PFSK-1 (cell line): ENCODE data around the gene GFI1B.

Source experiments
- POLR2AphosphoS5 ChIP-seq: IDR thresholded peaks from 2 replicates; pipeline ENCODE4 v1.6.1; 2012; ENCODE audit warnings: low read depth, mild to moderate bottlenecking, control low read depth, low read length, moderate library complexity
- TF ChIP-seq, protein P1 (sequence below), 2 experiments: IDR thresholded peaks; 2 replicates each; pipeline versions ENCODE4 v1.6.1 to v1.8.0; 2011 to 2012; ENCODE audit warnings: low read depth in 2 of 2, low read length in 2 of 2, control low read depth in 1 of 2, inconsistent platforms in 1 of 2, mild to moderate bottlenecking in 1 of 2, moderate library complexity in 1 of 2; ENCODE audit not compliant: insufficient read depth in 1 of 2

DNA sequence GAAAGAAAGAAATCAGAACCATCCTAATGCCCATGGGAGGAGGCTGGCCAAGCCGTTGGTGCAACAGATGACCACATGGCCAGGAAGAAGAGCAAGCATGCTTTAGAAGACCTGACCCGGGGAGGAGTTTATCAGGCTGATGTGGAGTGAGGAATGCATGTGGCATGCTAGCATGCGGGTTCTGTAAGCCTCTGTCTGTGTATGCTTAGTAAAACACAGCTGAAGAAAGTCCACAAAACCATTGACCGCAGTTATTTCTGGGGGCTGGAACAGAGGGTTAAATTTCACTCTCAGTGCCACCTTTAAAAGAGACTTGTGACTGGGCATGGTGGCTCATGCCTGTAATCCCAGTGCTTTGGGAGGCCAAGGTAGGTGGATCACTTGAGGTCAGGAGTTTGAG, 19.1 kb downstream of the GFI1B start:
- TF ChIP-seq, protein P1, sequence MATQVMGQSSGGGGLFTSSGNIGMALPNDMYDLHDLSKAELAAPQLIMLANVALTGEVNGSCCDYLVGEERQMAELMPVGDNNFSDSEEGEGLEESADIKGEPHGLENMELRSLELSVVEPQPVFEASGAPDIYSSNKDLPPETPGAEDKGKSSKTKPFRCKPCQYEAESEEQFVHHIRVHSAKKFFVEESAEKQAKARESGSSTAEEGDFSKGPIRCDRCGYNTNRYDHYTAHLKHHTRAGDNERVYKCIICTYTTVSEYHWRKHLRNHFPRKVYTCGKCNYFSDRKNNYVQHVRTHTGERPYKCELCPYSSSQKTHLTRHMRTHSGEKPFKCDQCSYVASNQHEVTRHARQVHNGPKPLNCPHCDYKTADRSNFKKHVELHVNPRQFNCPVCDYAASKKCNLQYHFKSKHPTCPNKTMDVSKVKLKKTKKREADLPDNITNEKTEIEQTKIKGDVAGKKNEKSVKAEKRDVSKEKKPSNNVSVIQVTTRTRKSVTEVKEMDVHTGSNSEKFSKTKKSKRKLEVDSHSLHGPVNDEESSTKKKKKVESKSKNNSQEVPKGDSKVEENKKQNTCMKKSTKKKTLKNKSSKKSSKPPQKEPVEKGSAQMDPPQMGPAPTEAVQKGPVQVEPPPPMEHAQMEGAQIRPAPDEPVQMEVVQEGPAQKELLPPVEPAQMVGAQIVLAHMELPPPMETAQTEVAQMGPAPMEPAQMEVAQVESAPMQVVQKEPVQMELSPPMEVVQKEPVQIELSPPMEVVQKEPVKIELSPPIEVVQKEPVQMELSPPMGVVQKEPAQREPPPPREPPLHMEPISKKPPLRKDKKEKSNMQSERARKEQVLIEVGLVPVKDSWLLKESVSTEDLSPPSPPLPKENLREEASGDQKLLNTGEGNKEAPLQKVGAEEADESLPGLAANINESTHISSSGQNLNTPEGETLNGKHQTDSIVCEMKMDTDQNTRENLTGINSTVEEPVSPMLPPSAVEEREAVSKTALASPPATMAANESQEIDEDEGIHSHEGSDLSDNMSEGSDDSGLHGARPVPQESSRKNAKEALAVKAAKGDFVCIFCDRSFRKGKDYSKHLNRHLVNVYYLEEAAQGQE (IDR thresholded peaks at IDR 0.05; ENCODE audit: insufficient read depth in 1 of 2, low read depth in 2 of 2, low read length in 2 of 2) = no peak
- no peak for TF ChIP-seq POLR2AphosphoS5
